K562 (cell line): ENCODE results near the gene SLC35G3. TPM values are rescaled to one million over a fixed set of nuclear protein-coding genes. Genes with fewer than 3 reads are reported as not detected.

Source experiments
- ATAC-seq: fragments of 200-7000 bp; cut with Tn5 transposase; 3 replicates; pipeline ENCODE4 v1.9.1; 2020; ENCODE audit warnings: moderate library complexity
- BruUV-seq: library from RNA; stranded (reverse); fragments of 400-500 nt; replicated peaks from 2 replicates; lab custom pipeline; 2021; lab: Mats Ljungman, UMichigan
- CTCF ChIA-PET: fragments of 300-600 bp; formaldehyde crosslinking; extraction: SDS; loops from one replicate; lab custom pipeline; 2021; ENCODE audit warnings: low intra/inter-chr PET ratio; lab: Yijun Ruan, JAX
- POLR2A ChIA-PET: fragments of 300-600, 350-650 bp; sonication (Branson Sonifier 250); formaldehyde crosslinking; extraction: SDS; loops from one replicate; lab custom pipeline; 2021; ENCODE audit warnings: antibody characterized with exemption, inconsistent platforms; lab: Yijun Ruan, JAX
- DNase-seq, 4 experiments: peaks; one replicate each; pipeline versions ENCODE4 v3.0.0 to v3.0.0-alpha.2; 2011 to 2018; ENCODE audit warnings: low spot score in 3 of 4, mixed read lengths in 3 of 4; ENCODE audit errors: extremely low read depth in 1 of 4
- FAIRE-seq: peaks from 2 replicates; lab custom pipeline; 2011; peaks lifted over from hg19 to GRCh38; lab: Jason Lieb, UNC
- H2AFZ ChIP-seq: 2 replicates; pipeline ENCODE4 v1.6.0; 2011; ENCODE audit warnings: low read depth, low read length, control low read depth, inconsistent platforms
- H3K27ac ChIP-seq: fragments of 200-600 bp; 3 replicates; pipeline ENCODE4 v1.8.0; 2011; ENCODE audit warnings: low read depth, mild to moderate bottlenecking, control low read depth, inconsistent platforms, low read length, moderate library complexity, mixed read lengths; ENCODE audit errors: extremely low read depth
- H3K27me3 ChIP-seq, 2 experiments: fragments of 300-600 bp in 1 of 2; 2 replicates in 1 of 2; 3 replicates in 1 of 2; pipeline versions ENCODE4 v1.6.0 to v1.8.0; 2011; ENCODE audit warnings: inconsistent platforms in 2 of 2, low read length in 2 of 2, mild to moderate bottlenecking in 1 of 2, mixed read lengths in 1 of 2, moderate library complexity in 1 of 2; ENCODE audit not compliant: control insufficient read depth in 2 of 2, insufficient read depth in 2 of 2
- H3K36me3 ChIP-seq: fragments of 300-600 bp; 3 replicates; pipeline ENCODE4 v1.8.0; 2011; ENCODE audit warnings: mild to moderate bottlenecking, low read length, inconsistent platforms; ENCODE audit not compliant: control insufficient read depth, insufficient read depth
- H3K4me1 ChIP-seq, 2 experiments: fragments of 200-600 bp in 1 of 2; replicated peaks in 1 of 2; 2 replicates in 1 of 2; 3 replicates in 1 of 2; pipeline versions ENCODE4 v1.5.1 to v1.8.0; 2011; ENCODE audit warnings: inconsistent platforms in 2 of 2, low read length in 2 of 2, mild to moderate bottlenecking in 1 of 2, mixed read lengths in 1 of 2, moderate library complexity in 1 of 2; ENCODE audit not compliant: control insufficient read depth in 2 of 2, insufficient read depth in 2 of 2
- H3K4me2 ChIP-seq: 2 replicates; pipeline ENCODE4 v1.6.1; 2011; ENCODE audit warnings: low read length, control low read depth, inconsistent platforms, mixed read lengths; ENCODE audit not compliant: insufficient read depth
- H3K4me3 ChIP-seq: fragments of 200-600 bp; sonication (generic), shearing (Covaris generic); 2 replicates; pipeline ENCODE4 v1.5.1; 2016; ENCODE audit warnings: control low read depth, inconsistent platforms
- H3K79me2 ChIP-seq: fragments of 200-600 bp; 3 replicates; pipeline ENCODE4 v1.8.0; 2011; ENCODE audit warnings: low read length, inconsistent platforms; ENCODE audit not compliant: control insufficient read depth, insufficient read depth
- H3K9ac ChIP-seq, 2 experiments: 2 replicates each; pipeline versions ENCODE4 v1.6.0 to v1.6.1; 2011; ENCODE audit warnings: low read depth in 2 of 2, low read length in 2 of 2, control low read depth in 1 of 2, inconsistent platforms in 1 of 2, mild to moderate bottlenecking in 1 of 2, mixed read lengths in 1 of 2; ENCODE audit not compliant: insufficient read depth in 1 of 2
- H3K9me1 ChIP-seq: one replicate; pipeline ENCODE4 v1.6.0; 2011; ENCODE audit warnings: inconsistent platforms, mild to moderate bottlenecking, low read length, moderate library complexity; ENCODE audit not compliant: control insufficient read depth, insufficient read depth
- H3K9me3 ChIP-seq: replicated peaks from 2 replicates; pipeline ENCODE4 v1.5.1; 2011; ENCODE audit warnings: low read depth, low read length, inconsistent platforms; ENCODE audit not compliant: control insufficient read depth, insufficient read depth
- H4K20me1 ChIP-seq: replicated peaks from 2 replicates; pipeline ENCODE4 v1.6.1; 2011; ENCODE audit warnings: low read length, inconsistent platforms, mixed read lengths; ENCODE audit not compliant: control insufficient read depth, insufficient read depth
- C11orf30 ChIP-seq: fragments of 450-650 bp; IDR thresholded peaks from 2 replicates; pipeline ENCODE4 v1.6.1; 2016; ENCODE audit warnings: low read depth, mild to moderate bottlenecking
- CC2D1A ChIP-seq: fragments of 450-650 bp; IDR thresholded peaks from 2 replicates; pipeline ENCODE4 v1.6.1; 2017; ENCODE audit warnings: mild to moderate bottlenecking
- CREB3 ChIP-seq: fragments of 450-650 bp; conservative IDR thresholded peaks from 2 replicates; pipeline ENCODE4 v1.6.1; 2016; ENCODE audit warnings: missing genetic modification characterization, low read depth, mild to moderate bottlenecking, missing compliant biosample characterization, moderate library complexity
- DIDO1 ChIP-seq: fragments of 450-650 bp; IDR thresholded peaks from 2 replicates; pipeline ENCODE4 v1.6.1; 2016; ENCODE audit warnings: low read depth, missing biosample characterization, missing genetic modification characterization
- FOXA1 ChIP-seq: fragments of 450-650 bp; IDR thresholded peaks from 2 replicates; pipeline ENCODE4 v1.6.1; 2016; ENCODE audit warnings: mild to moderate bottlenecking, borderline replicate concordance
- JUN ChIP-seq, 2 experiments: sonication (generic) in 1 of 2; formaldehyde crosslinking in 1 of 2; IDR thresholded peaks; 2 replicates each; pipeline versions ENCODE4 v1.6.1 to v1.8.0; 2012 to 2022; ENCODE audit warnings: borderline replicate concordance in 2 of 2, mild to moderate bottlenecking in 2 of 2, improper control_type of control experiment in 1 of 2, low read depth in 1 of 2, low read length in 1 of 2, missing genetic modification reagents in 1 of 2
- RBM22 ChIP-seq: fragments of 200-400 bp; formaldehyde crosslinking; IDR thresholded peaks from 2 replicates; pipeline ENCODE4 v1.6.1; 2018; ENCODE audit warnings: low read length, low read depth; ENCODE audit not compliant: poor library complexity, severe bottlenecking
- SIN3B ChIP-seq: fragments of 450-650 bp; IDR thresholded peaks from 2 replicates; pipeline ENCODE4 v1.6.1; 2017; ENCODE audit warnings: low read depth, mild to moderate bottlenecking, moderate library complexity
- SNRNP70 ChIP-seq: fragments of 200-400 bp; formaldehyde crosslinking; optimal IDR thresholded peaks from 2 replicates; pipeline ENCODE3; 2017; ENCODE audit warnings: low read depth, low read length
- ZNF133 ChIP-seq: fragments of 250-450 bp; sonication (Bioruptor Pico); IDR thresholded peaks from 2 replicates; pipeline ENCODE4 v1.4.0; 2020; ENCODE audit warnings: mild to moderate bottlenecking
- ZNF143 ChIP-seq: sonication (generic); formaldehyde crosslinking; IDR thresholded peaks from 2 replicates; pipeline ENCODE4 v1.9.0; 2022; ENCODE audit warnings: mild to moderate bottlenecking, missing genetic modification reagents
- WGBS: fragments of 100-300 bp; shearing (Covaris generic); methylation state at CpG from one replicate; pipeline ENCODE4 v1.1.6; 2016; ENCODE audit warnings: low coverage, mixed read lengths; ENCODE audit not compliant: insufficient coverage; ENCODE audit errors: missing lambda C conversion rate; 5-methylcytosine and 5-hydroxymethylcytosine counted together
- in situ Hi-C: fragments of 300-500 bp; cut with MboI; formaldehyde crosslinking; loops from 4 replicates; pipeline ENCODE4 v1.15.0; 2018; ENCODE audit warnings: inconsistent platforms, mixed read lengths
- intact Hi-C: fragments of 100-400 bp; cut with micrococcal nuclease; formaldehyde crosslinking; loops from 2 replicates; pipeline ENCODE4 v1.14.2; 2022
- polyA plus RNA-seq, 8 experiments: library from polyadenylated mRNA; depleted of rRNA in 4 of 8; stranded (reverse) in 5 of 8; unstranded in 3 of 8; fragments of >200 nt; fragmentation: Nextera tagmentation in 2 of 8; fragmentation: Illumina TruSeq in 1 of 8; extraction: Ambion mirVana in 2 of 8; extraction: Trizol in 1 of 8; gene quantifications; 2 replicates each; pipeline versions ENCODE4 v1.2.1 to v1.2.3, GENCODE V29; 2011 to 2014; ENCODE audit warnings: inconsistent platforms in 1 of 8, missing spikeins in 1 of 8
- total RNA-seq, 7 experiments: library from RNA; depleted of rRNA in 6 of 7; stranded (reverse); fragments of >200 nt in 6 of 7; fragmentation: Illumina TruSeq in 2 of 7; extraction: Trizol in 2 of 7; gene quantifications; 2 replicates each; pipeline versions ENCODE4 v1.2.1 to v1.2.3, GENCODE V29; 2011 to 2021; ENCODE audit warnings: low replicate concordance in 1 of 7
- TF ChIP-seq, protein P1 (sequence below): fragments of 450-650 bp; conservative IDR thresholded peaks from 2 replicates; pipeline ENCODE4 v1.6.1; 2016; ENCODE audit warnings: missing genetic modification characterization, low read depth, mild to moderate bottlenecking, control low read depth, missing compliant biosample characterization

Gene SLC35G3
- total and polyA plus RNA-seq, 9 of the 15 experiments (the other 6 are each of a cell fraction or from before 2014, with no cell fraction given) = not detected

DNA sequence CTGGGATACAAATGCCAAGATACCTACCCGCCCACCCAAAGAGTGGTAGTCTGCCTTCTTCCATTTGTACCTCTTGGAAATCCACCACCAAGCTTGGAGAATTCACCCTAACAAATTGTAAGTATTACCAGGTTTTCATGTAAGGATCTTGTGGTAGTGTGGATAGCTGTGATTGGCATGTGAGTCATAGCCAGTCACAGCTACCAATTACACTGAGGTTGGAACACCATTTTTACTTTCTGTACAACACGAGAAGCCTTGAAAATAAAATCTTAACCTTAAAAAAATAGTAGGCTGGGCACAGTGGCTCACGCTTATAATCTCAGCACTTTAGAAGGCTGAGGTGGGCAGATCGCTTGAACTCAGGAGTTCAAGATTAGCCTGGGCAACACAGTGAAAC, 18.5 kb upstream of the SLC35G3 start:
- no peak for TF ChIP-seq ZNF133
- no peak for TF ChIP-seq CREB3 (tag)
- TF ChIP-seq DIDO1 (tag) = no peak
- TF ChIP-seq SIN3B = no peak
- TF ChIP-seq CC2D1A = no peak
- TF ChIP-seq, protein P1, sequence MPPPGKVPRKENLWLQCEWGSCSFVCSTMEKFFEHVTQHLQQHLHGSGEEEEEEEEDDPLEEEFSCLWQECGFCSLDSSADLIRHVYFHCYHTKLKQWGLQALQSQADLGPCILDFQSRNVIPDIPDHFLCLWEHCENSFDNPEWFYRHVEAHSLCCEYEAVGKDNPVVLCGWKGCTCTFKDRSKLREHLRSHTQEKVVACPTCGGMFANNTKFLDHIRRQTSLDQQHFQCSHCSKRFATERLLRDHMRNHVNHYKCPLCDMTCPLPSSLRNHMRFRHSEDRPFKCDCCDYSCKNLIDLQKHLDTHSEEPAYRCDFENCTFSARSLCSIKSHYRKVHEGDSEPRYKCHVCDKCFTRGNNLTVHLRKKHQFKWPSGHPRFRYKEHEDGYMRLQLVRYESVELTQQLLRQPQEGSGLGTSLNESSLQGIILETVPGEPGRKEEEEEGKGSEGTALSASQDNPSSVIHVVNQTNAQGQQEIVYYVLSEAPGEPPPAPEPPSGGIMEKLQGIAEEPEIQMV (tag) = no peak
- no peak for TF ChIP-seq RBM22
- no peak for TF ChIP-seq FOXA1
- TF ChIP-seq C11orf30 = no peak
- TF ChIP-seq JUN (IDR thresholded peaks at IDR 0.05; ENCODE audit: borderline replicate concordance, low read depth, low read length) = no peak
- TF ChIP-seq JUN (CRISPR knock-in tag; IDR thresholded peaks at IDR 0.05; ENCODE audit: borderline replicate concordance) = no peak
- no peak for TF ChIP-seq ZNF143 (CRISPR knock-in tag)
- TF ChIP-seq SNRNP70 = no peak
- H3K27ac ChIP-seq = no peak overlapping the region
- H3K4me1 ChIP-seq = no peaks in the 10 kb centered on the region
- FAIRE-seq (no peak), ATAC-seq (no peak), DNase-seq (no peak)
- 0% methylated on average over 4 of the region's 4 CpGs for WGBS
- H3K27me3 ChIP-seq = peaks cover 5 to 14% of the 10 kb centered on the region in 2 experiments; a peak in 2 of 5 replicates
- H3K36me3 ChIP-seq = no peaks in the 10 kb centered on the region
- no peaks in the 10 kb centered on the region for H3K9me1 ChIP-seq
- no peaks in the 10 kb centered on the region for H3K79me2 ChIP-seq
- ChIA-PET CTCF (no interaction called here), POLR2A (interaction anchor here (0.6 to 0.9 kb wide), 2 partner anchors 9 to 124 kb away, joined by 4 to 5 read pairs; no protein-coding TSS in a partner anchor)
- H3K4me2 ChIP-seq = no peak overlapping the region
- no peak overlapping the region for H2AFZ ChIP-seq
- no peak overlapping the region for H3K9ac ChIP-seq
- no peaks in the 10 kb centered on the region for H4K20me1 ChIP-seq
- no peaks in the 10 kb centered on the region for H3K9me3 ChIP-seq
- in situ Hi-C loops (no loop called here), intact Hi-C loops (no loop called here)
- BruUV-seq = no TSS peak
- H3K4me3 ChIP-seq = no peak overlapping the region
